Umbilical cord (tissue), 2 donors: ENCODE results near the gene CIB2. TPM values are rescaled to one million over a fixed set of nuclear protein-coding genes. Genes with fewer than 3 reads are reported as not detected.
A peak's percentile ranks its signal among the peaks of the same experiment; 100 is the strongest.

Experiments
- DNase-seq: peaks from one replicate; pipeline ENCODE4 v3.0.0-alpha.2; 2015; ENCODE audit warnings: low spot score
- total RNA-seq: library from RNA; depleted of rRNA; stranded (reverse); fragments of >200 nt; gene quantifications from one replicate; pipeline ENCODE4 v1.2.3, GENCODE V29; 2014; ENCODE audit warnings: low replicate concordance; ENCODE audit not compliant: insufficient read depth

Gene CIB2
- total RNA-seq, 1 donor from 2014 or later, result 8.4 TPM

DNA sequence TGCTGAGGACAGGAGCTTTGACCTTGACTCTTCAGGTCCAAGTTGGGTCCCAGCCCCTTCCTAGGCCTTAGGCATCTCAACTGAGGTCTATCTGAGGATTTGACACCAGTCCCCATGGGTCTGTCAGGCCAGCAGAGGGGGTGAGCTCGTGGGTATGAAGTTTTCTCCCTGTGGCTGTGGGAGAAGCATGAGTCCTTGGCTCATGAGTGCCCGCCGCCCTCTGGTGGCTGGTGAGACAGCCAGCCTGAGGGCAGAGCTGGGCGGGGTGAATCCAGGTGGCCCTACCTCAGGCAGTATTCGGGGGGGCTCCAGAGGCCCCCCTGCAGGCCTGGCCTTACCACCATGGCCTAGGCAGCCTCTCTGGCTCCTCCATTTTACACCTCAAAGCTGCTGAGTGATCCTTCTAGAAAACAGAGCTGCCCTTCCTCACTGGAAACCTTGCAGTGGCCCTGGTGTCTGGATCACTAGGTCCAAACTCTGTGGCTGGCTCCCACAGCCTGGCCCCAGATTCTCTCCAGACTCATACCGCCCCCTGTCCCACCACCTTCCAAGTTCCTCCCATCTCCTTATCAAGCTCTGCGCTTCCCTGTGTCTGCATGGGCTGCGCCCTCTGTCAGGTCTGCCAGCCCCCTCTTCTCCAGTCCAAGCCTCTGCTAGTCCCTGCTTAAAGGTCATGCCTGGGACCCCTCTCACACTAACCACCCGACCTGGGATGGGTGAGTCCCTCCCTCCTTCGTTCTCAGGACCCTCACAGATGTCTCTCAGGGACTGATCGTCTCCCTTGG, 22.8 kb downstream of the CIB2 start:
- DNase-seq, result peak; percentile 87

DNA sequence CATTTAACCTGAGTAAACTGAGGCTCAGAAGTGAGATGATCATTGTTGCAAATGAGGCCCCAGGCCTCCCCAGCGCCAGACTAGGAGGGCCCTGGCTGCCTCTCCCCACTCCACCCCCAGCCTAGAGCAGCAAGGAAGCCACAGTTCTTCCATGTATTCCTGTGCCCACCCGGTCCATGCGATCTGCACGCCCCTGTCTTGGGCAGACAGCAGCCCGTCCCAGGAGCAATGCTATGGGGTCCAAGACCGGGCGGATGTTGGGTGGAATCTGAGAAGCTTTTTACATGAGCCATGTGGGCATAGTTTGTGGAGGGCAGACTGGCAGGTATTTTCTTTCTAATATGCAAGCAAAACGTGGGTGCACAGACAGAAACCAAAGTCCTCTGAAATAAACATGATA, 23.8 kb downstream of the CIB2 start:
- DNase-seq, result no peak

DNA sequence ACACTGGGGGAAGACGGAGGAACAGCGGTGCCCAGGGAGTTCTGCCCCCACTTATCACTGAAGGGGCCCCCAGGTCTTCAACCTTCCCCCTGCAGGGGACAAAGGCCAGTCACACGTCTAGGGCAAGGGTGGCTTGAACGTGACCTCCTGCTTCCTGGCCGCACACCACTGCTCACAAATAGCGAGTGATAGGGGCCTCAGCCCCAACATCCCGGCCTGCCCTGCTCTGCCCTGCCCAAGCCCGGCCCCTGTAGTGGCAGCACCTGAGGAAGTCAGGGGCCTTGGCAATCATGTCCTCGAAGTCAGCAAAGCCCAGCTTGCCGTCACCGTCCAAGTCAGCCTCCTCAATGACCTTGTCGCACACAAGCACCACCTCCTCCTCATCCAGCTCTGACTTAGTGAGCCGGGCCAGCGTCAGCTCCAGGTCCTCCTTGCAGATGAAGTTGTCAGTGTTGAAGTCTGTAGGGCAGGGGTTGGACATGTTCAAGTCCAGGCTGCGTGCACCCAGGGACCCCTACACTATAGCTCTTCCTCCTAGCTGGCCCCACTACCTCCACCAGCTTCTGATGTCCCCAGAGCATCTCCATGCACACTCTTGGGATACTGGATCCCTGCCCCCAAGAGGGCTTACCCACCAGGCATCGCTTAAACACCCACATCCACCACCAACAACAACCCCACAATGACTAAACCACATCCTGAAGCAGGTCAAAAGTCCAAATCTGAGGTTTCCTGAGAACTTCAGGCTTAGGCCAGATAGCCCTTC, 25.6 kb downstream of the CIB2 start:
- no peak for DNase-seq

DNA sequence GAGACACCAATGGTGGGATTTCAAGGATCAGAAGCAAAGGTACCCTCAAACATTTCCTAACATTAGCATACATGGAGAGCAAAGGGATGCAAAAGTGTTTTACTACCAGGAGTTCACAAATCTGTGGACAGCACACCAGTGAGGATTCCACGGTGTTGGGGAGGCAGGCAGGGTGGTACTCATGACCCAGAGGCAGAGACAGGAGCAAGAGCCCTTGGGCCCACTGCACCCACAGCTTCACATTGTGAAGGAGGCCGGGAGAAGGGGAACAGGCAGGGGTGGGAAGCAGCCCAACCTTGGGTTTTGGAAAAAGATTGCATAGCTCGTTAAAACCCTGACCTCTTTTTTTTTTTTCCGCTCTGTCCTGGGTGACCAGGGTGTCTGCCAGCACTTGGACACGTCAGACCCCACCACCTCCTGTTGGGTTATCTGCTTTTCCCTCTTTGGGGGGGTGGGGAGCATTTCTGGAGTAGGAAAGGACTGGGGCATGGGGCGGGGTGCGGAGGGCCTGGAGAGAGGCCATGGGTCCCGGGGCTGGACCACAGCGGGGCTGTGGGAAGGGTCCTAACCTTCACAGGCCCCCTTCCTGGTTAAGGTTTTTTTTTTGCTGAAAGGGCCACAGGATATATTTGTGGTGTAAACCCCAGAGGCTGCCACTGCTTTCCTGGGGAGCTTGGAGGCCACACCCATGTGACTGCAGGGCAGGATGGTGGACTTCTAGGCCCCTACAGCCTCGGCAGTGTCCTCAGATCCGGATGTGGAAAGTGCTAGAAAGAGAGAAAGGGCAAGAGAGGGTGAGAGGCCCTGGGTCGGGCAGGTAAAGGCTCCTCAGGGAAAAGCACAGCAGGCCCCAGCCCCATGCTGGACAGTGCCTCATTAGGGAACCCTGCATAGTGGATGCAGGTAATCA, 26.4 kb downstream of the CIB2 start:
- no peak for DNase-seq

DNA sequence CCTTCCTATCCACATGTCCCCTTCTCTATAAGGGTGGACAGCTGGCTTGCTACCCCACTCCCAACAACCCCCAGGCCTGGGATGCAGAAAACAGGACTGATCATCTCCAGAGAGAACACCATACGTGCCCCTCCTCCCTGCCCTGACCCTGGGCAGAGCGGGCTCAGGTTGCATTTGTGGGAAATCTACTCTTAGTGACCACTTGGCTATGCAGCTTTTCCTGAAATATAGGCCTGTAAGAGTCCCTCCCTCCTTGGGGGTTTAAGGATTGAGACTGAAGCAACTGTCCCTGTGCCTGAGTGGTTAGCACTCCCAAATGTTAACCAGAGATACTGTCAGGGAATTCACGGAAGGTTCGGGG, 27.1 kb downstream of the CIB2 start:
- DNase-seq, result no peak

DNA sequence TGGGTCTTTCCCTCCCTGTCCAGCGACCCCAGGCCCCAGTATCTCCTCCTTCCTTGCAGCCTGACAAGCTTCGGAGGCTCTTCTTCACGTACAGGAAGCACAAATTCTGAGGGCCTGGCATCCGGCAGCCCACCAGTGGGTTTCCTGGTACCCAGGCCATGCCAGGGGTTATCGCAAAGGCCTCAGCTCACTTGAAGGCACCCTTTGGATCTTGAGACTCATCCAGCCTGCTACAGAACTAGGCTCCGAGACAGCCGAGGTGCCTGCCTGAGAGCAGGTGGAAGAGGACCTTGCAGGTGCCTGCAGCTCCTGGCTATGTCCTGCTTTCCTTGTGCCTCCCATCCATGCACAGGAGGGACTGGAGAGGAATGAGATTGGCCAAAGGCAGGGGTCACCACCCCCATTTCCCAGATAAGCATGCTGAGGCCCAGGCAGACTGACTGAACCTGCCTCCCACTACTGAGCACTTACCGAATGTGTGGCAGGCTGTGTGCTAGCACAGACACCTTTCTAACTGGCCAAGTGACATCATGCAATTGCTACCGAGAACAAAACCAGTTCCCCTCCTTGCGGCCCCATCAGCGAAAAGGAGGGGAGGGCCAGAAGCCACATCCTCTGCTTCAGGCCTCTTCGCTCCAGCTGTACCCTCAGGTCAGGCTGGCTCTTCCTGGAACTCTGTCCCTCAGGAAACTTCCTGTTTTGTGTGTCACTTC, 27.7 kb downstream of the CIB2 start:
- DNase-seq, result peak; percentile 35

DNA sequence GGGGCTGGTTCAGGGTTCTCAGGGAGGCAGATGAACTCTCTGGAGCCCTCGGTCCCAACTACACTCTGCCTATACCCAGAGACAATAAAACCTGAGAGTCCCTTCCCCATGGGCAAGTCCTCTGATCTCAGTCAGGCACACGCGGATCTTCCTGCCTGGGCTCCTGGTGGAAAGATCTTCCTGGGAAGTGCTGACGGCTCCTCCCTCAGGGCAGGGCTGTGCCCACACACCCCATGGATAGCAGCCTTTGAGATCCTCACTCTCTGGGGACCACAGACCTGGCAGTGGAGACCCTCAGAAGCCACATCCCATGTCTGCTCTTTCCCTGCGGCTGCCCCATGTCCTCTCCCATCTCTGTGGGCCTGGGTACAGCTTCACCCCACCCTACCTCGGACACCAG, 28.5 kb downstream of the CIB2 start:
- DNase-seq, result no peak

DNA sequence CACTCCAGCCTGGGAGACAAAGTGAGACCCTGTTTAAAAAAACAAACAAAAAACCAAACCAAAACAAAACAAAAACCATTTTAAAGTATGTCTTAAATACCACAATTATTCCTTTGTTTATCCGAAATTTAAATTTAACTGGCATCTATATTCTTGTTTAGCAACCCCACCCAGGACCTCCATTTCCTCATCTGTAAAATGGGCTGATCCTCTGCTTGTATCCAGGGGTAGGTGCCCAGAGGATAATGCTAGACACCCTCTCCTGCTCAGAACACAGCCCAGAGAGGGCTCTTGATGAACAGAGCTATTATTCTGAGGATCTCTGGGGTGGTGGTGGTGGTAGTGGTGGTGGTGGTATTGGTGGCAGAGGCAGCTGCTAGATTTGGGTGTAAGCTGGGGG, 29.0 kb downstream of the CIB2 start:
- no peak for DNase-seq

DNA sequence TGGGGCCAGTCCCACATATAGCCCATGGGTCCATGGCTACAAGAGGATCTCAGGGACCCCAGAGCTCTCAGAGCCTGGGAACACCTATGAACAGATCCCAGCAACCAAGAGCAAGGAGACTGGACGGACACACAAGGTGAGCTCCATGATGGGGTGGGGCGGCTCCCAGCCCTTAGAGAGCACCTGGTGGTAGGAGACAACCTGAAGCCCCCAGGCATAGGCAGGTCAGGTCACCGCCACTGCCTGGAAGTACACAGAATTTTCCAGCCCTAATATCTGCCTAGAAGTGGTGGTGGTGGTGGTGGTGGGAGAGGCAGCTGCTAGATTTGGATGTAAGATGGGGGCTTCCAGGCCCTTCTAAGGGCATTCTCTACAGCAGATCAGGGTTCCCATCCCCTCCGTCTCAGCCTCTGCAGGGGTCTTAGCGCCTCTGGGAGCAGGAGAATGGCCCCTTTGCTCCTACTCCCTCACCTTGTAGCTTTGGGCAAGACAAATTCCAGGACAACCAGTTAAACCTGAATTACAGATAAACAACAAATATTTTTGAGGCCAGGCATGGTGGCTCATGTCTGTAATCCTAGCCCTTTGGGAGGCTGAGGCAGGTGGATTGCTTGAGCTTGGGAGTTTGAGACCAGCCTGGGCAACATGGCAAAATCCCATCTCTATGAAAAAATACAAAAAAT, 29.7 kb downstream of the CIB2 start:
- no peak for DNase-seq

DNA sequence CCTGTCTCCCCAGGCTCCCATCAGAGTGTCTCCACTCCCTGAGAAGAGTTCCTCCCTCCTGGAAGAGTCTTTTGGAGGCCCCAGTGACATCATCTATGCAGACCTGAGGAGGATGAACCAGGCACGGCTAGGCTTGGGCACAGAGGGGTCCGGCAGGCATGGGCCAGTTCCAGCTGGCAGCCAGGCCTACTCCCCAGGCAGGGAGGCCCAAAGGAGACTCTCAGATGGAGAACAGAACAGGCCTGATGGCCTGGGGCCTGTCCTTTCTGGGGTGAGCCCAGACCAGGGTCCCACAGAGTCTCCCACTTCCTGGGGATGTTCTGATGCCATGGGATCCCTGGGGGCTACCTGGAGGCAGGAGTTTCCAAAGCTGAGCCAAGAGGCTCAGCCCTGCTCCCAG, 30.4 kb downstream of the CIB2 start:
- no peak for DNase-seq

DNA sequence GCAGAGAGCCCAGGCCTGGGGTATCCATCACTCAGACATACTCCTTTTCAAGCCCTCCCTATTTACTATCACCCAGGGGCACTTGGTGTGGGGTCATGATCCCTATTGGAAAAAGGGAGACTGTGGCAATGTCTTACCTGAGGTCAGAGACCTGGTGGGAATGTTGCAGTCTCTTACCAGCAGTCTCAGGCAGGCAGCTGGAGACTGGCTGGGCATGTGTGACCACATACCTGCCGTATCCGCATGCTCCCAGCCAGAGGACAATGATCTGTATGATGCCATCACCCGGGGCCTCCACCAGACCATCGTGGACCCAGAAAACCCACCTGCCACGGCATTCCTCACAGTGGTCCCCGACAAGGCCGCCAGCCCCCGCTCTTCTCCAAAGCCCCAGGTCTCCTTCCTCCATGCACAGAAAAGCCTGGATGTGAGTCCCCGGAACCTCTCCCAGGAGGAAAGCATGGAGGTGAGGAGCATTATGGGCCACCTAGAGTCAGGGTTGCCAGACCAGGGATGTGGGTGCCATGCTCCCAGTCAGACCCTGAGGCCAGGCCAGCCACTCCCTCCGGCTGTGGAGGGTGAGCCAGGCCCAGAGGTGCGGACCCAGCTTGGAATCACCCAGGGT, 33.0 kb downstream of the CIB2 start:
- no peak for DNase-seq

DNA sequence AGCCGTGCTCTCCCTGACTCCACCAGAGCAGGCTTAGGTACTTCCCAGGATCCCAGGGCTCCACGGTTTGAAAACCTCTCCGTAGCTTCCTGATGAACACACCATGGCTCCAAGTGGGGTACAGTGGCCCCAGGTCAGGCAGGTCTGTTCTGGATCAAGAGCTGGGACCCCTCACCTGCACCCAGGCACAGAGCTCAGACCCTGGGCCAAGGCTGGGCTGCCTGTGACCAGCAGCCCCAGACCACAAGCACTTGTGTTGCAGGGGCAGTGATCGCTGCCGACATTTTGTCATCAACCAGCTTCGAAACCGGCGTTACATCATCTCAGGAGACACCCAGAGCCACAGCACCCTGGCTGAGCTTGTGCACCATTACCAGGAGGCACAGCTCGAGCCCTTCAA, 33.6 kb downstream of the CIB2 start:
- DNase-seq, result no peak

DNA sequence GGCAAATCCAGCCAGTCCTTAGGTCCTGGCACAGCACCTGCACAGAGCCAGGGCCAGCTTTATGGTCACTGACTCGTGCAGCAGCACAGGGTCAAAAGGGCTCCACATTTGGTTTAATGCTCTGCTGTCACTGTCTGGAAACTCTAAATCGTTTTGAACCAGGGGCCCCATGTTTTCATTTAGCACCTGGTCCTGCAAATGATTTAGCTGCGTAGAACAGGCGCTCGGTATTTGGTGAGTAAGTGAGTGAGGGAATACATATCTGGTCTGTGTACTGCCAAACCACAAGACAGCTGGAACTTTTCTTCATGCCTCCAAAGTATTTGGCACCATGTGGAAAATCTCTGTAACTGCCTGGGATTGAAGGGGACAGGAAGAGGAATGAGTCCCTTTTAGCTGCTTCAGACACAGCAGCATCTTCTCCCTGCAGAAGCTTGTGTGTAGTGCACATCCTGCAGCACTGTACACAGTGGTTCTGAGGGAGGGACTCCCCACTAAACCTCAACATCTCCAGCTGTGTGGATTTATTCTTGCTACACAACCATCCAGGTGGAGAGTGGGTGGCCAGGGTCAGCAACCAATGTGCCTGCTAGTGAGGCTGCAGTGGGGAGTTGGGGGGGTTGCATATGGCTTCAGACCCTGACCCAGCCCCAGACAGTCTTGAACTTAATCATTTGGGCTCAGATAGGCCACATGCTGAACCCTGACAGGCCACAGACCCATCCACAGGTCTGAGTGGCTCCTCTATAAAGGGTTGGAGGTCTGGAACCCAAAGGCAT, 37.8 kb downstream of the CIB2 start:
- peak; percentile 91 for DNase-seq

DNA sequence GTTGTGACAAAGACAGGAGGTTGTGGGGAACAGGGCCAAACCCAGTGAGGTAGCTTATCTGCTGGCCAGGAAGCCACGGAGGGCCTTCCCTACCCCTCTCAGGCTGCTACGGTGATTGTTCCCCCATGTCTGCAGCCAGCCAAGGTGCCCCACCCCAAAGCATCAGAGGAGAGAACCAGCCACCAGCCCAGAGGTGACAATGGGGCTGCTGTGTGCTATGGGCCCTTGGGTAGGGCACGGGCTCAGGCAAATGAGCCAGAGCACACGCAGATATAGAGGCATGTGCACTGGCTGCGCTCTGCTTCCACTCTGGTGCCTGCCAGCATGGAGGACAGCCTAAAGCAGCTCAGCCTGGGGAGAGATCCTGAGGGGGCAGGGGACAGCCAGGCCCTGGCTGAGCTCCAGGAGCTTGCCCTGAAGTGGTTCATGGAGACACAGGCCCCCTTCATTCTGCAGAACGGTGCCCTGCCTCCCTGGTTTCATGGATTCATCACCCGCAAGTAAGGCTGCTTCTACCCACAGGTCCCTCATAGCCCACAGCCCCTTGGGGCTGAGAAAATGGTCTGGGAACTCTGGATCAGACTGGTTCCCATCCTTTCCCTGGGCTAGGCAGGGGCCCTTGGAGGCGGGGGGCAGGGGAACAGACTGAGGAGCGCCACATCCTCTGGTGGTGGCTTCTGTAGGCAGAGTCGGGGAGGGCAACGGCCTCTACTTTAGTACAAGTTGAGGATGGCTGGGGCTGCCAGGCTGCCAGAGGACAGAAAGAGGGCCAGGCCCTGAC, 38.8 kb downstream of the CIB2 start, which contains the start of gene SH2D7:
SH2D7 (plus strand) TSS at position 301 of the 781 bp plus-strand sequence; CDS start at position 325, 24 bp downstream.
- DNase-seq, result no peak

DNA sequence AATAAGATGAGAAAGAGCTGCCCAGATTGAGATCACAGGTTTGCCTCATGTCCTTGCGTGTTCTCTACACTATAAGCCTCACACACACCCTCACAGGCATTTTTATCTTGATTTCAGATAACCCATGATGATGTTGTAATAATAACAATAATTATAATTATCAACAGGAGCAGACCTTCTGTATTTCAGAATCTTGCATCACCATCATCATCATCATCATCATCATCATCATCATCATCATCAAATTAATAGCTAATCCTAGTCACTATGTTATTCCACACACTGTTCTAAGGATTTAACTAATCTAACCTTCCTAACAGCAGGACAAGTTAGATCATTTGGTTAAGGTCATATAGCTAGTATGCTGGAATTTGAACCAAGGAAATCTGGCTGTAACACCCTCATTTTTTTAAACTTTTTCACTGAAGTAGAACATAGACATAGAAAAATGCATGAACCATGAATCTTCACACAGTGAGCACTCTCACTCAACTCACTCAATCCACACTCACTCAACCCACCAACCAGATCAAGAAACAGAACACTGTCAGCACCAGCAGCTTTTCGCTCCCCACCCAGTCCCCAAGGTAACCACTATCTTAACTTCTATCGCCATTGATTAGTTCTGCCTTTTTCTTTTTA, 40.7 kb downstream of the CIB2 start:
- DNase-seq, result no peak

DNA sequence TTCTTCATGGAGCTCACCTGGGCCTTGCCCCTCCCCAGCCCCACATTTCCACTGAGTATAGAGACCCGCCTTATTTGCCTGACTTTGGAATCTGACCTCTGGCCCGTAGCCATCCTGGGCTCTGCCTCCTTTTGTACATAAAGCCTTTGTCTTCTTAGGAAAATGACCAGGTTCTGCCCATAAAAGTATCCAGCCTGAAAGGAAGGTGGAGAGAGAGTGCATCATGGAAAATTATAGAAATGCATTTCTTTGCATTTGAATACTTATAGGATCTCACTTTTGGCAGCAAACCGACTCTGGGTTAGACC, 42.5 kb downstream of the CIB2 start:
- DNase-seq, result no peak

DNA sequence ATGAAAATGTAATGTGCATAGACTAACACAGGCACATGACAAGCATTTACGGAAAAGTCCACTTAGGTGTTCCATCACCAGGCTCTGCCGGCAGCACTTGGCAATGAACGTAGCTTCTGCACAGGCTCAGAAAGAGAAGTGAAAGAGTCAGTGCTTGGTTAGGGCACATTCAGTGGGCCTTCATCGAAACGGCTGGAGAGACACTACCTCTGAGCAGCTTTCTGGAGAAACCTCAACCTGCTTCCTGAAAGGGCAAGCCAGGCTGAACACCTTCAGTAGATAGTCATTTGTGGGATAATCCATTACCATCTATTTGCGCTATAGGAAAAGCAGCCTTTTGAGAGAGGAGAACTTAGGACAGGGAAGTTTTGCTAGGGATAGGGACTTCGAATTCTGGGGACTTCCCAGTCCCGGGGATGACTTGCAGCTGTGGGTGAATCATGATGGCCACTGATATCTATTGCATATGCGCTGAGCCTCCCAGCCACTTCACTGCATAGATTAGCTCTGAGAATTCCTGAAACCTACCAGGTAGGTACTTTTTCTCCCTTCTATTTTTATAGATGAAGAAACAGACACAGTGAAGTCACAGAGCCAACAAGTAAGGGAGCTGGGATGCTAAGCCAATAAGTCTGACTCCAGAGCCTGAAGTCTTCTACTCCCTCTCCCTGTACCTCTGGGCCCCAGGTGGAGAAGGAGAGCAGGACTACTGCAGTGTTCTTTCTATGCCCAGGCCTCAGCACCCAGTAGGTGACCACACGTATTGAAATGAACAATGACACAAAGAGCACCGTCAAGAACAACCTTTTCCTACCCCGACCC, 43.1 kb downstream of the CIB2 start:
- DNase-seq, result no peak

DNA sequence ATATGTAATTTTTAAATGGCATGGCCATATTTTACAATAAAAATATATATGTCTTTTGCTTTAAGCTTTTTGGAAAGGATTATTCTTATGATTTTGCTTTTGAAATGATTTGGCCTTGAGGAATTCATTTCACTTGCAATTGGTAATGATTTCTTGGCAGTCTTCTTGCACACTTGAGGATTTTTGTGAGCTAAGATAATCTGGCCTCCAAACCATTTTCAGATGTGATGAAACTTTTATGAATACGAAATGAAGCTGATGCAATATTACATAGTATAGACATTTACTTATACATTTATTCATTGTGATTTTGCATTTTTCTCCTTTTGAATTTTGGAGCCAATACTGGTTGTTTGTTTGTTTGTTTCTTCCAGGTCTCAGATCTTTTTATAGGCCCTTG, 45.3 kb downstream of the CIB2 start:
- DNase-seq, result peak; percentile 47
